ENCODE results near the gene ENO2.

GRCh38 chr12:6935371-6936193, 21.2 kb downstream of the ENO2 start:
- no peak for TF ChIP-seq POLR2A (IDR thresholded peaks at IDR 0.05; ENCODE audit: low read depth, low read length)
- TF ChIP-seq SPI1 (IDR thresholded peaks at IDR 0.05; ENCODE audit: low read depth, low read length), result no peak
